ENCODE measurements around the gene HES1. TPM values are rescaled to one million over a fixed set of nuclear protein-coding genes. Genes with fewer than 3 reads are reported as not detected.
A peak's percentile ranks its signal among the peaks of the same experiment; 100 is the strongest.

Gene HES1
- total RNA-seq, 3 donors from 2014 or later, result 0.23 to 0.52 (median 0.37) TPM

GRCh38 chr3:194097141-194097882 lies 38.6 kb upstream of the HES1 start:
- DNase-seq, result no peak
- no peak for ATAC-seq
- H3K4me3 Mint-ChIP-seq, result no peak overlapping the region
- H3K9me3 Mint-ChIP-seq, result no peaks in the 10 kb centered on the region
- no peaks in the 10 kb centered on the region for H3K36me3 Mint-ChIP-seq (ENCODE audit: insufficient read depth)
- peaks cover 10% of the 10 kb centered on the region for H3K27me3 Mint-ChIP-seq (ENCODE audit: low read depth)
- peaks cover 6% of the 10 kb centered on the region for H3K4me1 Mint-ChIP-seq (ENCODE audit: low read depth)

- Mint-ChIP-seq H3K36me3 (ENCODE audit: insufficient read depth) (no peaks in the 10 kb centered on the region), H3K9me3 (no peaks in the 10 kb centered on the region), H3K4me3 (no peak overlapping the region), H3K27me3 (ENCODE audit: low read depth) (peaks cover 10% of the 10 kb centered on the region), H3K4me1 (ENCODE audit: low read depth) (peaks cover 8% of the 10 kb centered on the region)
- no peak for DNase-seq
- ATAC-seq, result no peak
These were observed 37.7 kb upstream of the HES1 start for GRCh38 chr3:194098081-194098842.

- Mint-ChIP-seq H3K27me3 (ENCODE audit: low read depth) (peaks cover 10% of the 10 kb centered on the region), H3K36me3 (ENCODE audit: insufficient read depth) (no peaks in the 10 kb centered on the region), H3K4me1 (ENCODE audit: low read depth) (peaks cover 13% of the 10 kb centered on the region)
These were observed 37.1 kb upstream of the HES1 start for GRCh38 chr3:194098843-194099183.

GRCh38 chr3:194099215-194099614 lies 36.7 kb upstream of the HES1 start:
- Mint-ChIP-seq H3K9me3 (no peaks in the 10 kb centered on the region), H3K4me3 (no peak overlapping the region), H3K4me1 (ENCODE audit: low read depth) (peaks cover 15% of the 10 kb centered on the region), H3K36me3 (ENCODE audit: insufficient read depth) (no peaks in the 10 kb centered on the region), H3K27me3 (ENCODE audit: low read depth) (peaks cover 10% of the 10 kb centered on the region)
- no peak for DNase-seq
- ATAC-seq, result no peak

More at GRCh38 chr3:194098843-194099183, 37.1 kb upstream of the HES1 start:
- Mint-ChIP-seq H3K4me3 (no peak overlapping the region), H3K9me3 (no peaks in the 10 kb centered on the region)
- ATAC-seq, result no peak
- DNase-seq, result no peak

- DNase-seq (no peak), ATAC-seq (no peak)
- H3K27me3 Mint-ChIP-seq (ENCODE audit: low read depth), result peaks cover 10% of the 10 kb centered on the region
- H3K36me3 Mint-ChIP-seq (ENCODE audit: insufficient read depth), result no peaks in the 10 kb centered on the region
- peaks cover 11% of the 10 kb centered on the region for H3K4me1 Mint-ChIP-seq (ENCODE audit: low read depth)
- no peaks in the 10 kb centered on the region for H3K9me3 Mint-ChIP-seq
- no peak overlapping the region for H3K4me3 Mint-ChIP-seq
These were observed 35.0 kb upstream of the HES1 start for GRCh38 chr3:194100856-194101390.

GRCh38 chr3:194101592-194102432 lies 34.1 kb upstream of the HES1 start:
- ATAC-seq (no peak), DNase-seq (no peak)
- peaks cover 16% of the 10 kb centered on the region for H3K4me1 Mint-ChIP-seq (ENCODE audit: low read depth)
- no peak overlapping the region for H3K4me3 Mint-ChIP-seq
- no peaks in the 10 kb centered on the region for H3K9me3 Mint-ChIP-seq
- H3K27me3 Mint-ChIP-seq (ENCODE audit: low read depth), result peaks cover 9% of the 10 kb centered on the region
- H3K36me3 Mint-ChIP-seq (ENCODE audit: insufficient read depth), result no peaks in the 10 kb centered on the region

- ATAC-seq (no peak), DNase-seq (no peak)
- Mint-ChIP-seq H3K9me3 (no peaks in the 10 kb centered on the region), H3K4me3 (no peak overlapping the region), H3K36me3 (ENCODE audit: insufficient read depth) (no peaks in the 10 kb centered on the region), H3K27me3 (ENCODE audit: low read depth) (peaks cover 8% of the 10 kb centered on the region), H3K4me1 (ENCODE audit: low read depth) (peaks cover 20% of the 10 kb centered on the region)
These were observed 33.5 kb upstream of the HES1 start for GRCh38 chr3:194102436-194102835.

- Mint-ChIP-seq H3K9me3 (no peaks in the 10 kb centered on the region), H3K27me3 (ENCODE audit: low read depth) (peaks cover 8% of the 10 kb centered on the region), H3K36me3 (ENCODE audit: insufficient read depth) (no peaks in the 10 kb centered on the region), H3K4me1 (ENCODE audit: low read depth) (peaks cover 20% of the 10 kb centered on the region), H3K4me3 (no peak overlapping the region)
- DNase-seq, result peak; percentile 34
- ATAC-seq, result peak; percentile 72 to 83
These were observed 32.4 kb upstream of the HES1 start for GRCh38 chr3:194103505-194103904.

GRCh38 chr3:194103983-194104751 lies 31.8 kb upstream of the HES1 start:
- Mint-ChIP-seq H3K4me3 (no peak overlapping the region), H3K4me1 (ENCODE audit: low read depth) (peaks cover 20% of the 10 kb centered on the region), H3K36me3 (ENCODE audit: insufficient read depth) (no peaks in the 10 kb centered on the region), H3K9me3 (no peaks in the 10 kb centered on the region), H3K27me3 (ENCODE audit: low read depth) (peaks cover 5% of the 10 kb centered on the region)
- DNase-seq, result no peak
- no peak for ATAC-seq

- Mint-ChIP-seq H3K4me3 (no peak overlapping the region), H3K9me3 (no peaks in the 10 kb centered on the region), H3K36me3 (ENCODE audit: insufficient read depth) (no peaks in the 10 kb centered on the region), H3K4me1 (ENCODE audit: low read depth) (peaks cover 23% of the 10 kb centered on the region), H3K27me3 (ENCODE audit: low read depth) (peaks cover 6% of the 10 kb centered on the region)
- DNase-seq (no peak), ATAC-seq (no peak)
These were observed 30.7 kb upstream of the HES1 start for GRCh38 chr3:194105292-194105691.

- Mint-ChIP-seq H3K27me3 (ENCODE audit: low read depth) (peaks cover 3% of the 10 kb centered on the region), H3K36me3 (ENCODE audit: insufficient read depth) (no peaks in the 10 kb centered on the region), H3K9me3 (no peaks in the 10 kb centered on the region), H3K4me3 (no peak overlapping the region), H3K4me1 (ENCODE audit: low read depth) (peaks cover 21% of the 10 kb centered on the region)
- peak; percentile 79 to 83 for ATAC-seq
- no peak for DNase-seq
These were observed 28.8 kb upstream of the HES1 start for GRCh38 chr3:194107107-194107506.

GRCh38 chr3:194109192-194109863 lies 26.6 kb upstream of the HES1 start:
- Mint-ChIP-seq H3K4me1 (ENCODE audit: low read depth) (peaks cover 12% of the 10 kb centered on the region), H3K36me3 (ENCODE audit: insufficient read depth) (no peaks in the 10 kb centered on the region), H3K27me3 (ENCODE audit: low read depth) (peaks cover 3% of the 10 kb centered on the region), H3K9me3 (no peaks in the 10 kb centered on the region), H3K4me3 (no peak overlapping the region)
- no peak for DNase-seq
- no peak for ATAC-seq

- peaks cover 12% of the 10 kb centered on the region for H3K4me1 Mint-ChIP-seq (ENCODE audit: low read depth)
- no peak for DNase-seq
- H3K4me3 Mint-ChIP-seq, result no peak overlapping the region
- no peaks in the 10 kb centered on the region for H3K36me3 Mint-ChIP-seq (ENCODE audit: insufficient read depth)
- H3K27me3 Mint-ChIP-seq (ENCODE audit: low read depth), result peaks cover 3% of the 10 kb centered on the region
- ATAC-seq, result no peak
- H3K9me3 Mint-ChIP-seq, result no peaks in the 10 kb centered on the region
These were observed 25.5 kb upstream of the HES1 start for GRCh38 chr3:194110483-194110882.
